HG03039 (cell line): ENCODE results near the gene TPK1.
"Not testable (repeated sequence)": the region's sequence is repeated elsewhere in the genome, so short reads cannot be mapped to it uniquely, and the experiment has no call there.

ENCODE experiments used
- ATAC-seq: cut with Tn5 transposase; IDR thresholded peaks from one replicate; pipeline ENCODE4 v1.9.1; 2021; ENCODE audit warnings: mild to moderate bottlenecking, moderate library complexity; ENCODE audit not compliant: unreplicated experiment

Gene TPK1

GRCh38 chr7:144649120-144649519, 186.7 kb downstream of the TPK1 start:
- peak; percentile 72 for ATAC-seq

DNA sequence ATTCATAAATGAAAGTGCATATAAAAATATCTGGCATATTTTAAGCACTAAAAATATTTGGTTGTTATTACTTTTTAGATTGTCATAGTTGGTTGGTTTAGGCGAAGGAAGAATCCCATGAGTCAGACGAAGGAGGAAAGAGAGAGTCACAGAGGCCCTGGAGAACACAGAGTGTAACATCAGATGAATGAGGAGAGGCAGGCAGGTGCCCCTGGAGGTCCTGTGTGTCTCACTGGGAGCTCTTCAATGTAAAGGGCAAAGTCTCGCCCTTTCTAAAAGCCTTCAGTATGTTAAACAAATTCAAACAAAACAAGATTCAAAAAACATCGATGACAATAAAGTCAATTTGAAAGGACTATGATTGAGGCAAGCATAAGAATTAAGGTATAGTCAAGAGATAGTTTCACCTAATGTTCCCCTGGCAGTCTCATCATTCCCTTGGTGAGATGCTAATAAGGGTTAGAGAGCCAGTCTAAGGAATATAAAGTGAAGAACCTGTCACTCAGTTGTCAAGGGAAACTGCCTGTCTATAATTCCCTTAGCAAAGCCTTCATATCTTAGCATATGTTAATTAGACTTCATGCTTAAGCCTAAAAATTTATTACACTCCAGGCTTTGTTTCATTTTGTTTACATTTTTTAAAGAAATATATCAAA, 194.3 kb downstream of the TPK1 start:
- ATAC-seq, result no peak

DNA sequence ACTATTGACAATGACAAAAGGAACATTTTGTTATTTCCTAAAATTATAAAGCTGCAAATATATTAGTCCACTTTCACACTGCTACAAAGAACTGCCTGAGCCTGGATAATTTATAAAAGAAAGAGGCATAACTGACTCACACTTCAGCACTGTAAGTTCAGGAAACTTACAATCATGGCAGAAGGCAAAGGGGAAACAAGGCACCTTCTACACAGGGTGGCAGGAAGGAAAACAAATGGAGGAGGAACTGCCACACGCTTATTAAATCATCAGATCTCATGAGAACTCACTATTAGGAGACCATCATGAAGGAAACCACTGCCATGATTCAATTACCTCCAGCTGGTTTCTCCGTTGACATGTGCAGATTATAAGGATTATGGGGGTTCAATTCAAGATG, 203.1 kb downstream of the TPK1 start:
- ATAC-seq, result no peak

- no peak for ATAC-seq
These were observed 206.3 kb downstream of the TPK1 start for GRCh38 chr7:144629598-144629997.

DNA sequence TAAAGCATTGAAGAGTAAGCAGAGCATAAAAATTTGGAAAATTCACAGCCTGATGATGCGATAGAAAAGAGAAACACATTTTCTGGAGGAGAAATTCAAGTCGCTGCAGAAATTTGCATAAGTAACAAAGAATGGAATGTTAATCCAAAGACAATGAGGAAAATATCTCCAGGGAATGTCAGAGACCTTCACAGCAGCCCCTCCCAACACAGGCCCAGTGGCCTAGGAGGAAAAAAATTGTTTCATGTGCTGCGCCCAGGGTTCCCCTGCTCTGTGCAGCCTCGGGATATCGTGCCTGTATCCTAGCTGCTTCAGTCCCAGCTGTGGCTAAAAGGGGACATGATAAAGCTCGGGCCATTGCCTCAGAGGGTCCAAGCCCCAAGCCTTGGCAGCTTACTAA, 206.8 kb downstream of the TPK1 start:
- no peak for ATAC-seq

- ATAC-seq, result no peak
These were observed 207.7 kb downstream of the TPK1 start for GRCh38 chr7:144628176-144628575.

GRCh38 chr7:144622745-144623144, 213.1 kb downstream of the TPK1 start:
- ATAC-seq, result no peak

DNA sequence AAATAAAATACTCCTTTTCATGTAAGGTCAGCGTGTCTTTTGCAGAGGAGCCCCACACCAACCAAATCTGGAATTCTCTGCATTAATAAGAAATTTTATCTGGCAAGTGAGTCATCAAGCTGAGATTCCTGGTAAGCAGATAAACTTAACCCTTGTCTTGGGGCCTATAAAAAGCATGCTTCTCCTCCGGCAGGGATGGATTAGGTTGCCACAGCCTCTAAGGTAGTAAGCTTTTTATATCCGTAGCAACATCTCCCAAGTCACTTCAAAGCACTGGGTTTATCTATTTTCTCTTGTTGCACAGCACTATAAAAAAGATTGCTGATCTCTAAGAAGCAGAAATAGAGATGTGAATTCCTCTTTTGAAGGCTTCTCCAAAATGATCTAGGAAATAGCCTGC, 229.6 kb downstream of the TPK1 start:
- ATAC-seq, result no peak

DNA sequence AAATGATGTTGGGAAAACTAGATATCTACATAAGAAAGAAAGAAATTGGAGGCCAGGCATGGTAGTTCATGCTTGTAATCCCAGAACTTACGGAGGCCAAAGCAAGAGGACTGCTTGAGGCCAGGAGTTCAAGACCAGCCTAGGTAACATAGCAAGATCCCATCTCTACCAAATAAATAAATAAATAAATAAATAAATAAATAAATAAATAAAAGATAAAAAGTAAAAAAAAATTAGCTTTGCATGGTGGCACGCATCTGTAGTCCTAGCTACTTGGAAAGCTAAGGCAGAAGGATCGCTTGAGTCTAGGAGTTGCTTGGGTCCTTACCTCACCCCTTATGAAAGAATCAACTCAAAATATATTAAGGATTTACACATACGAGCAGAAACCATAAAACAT, 238.9 kb downstream of the TPK1 start:
- ATAC-seq, result no peak

DNA sequence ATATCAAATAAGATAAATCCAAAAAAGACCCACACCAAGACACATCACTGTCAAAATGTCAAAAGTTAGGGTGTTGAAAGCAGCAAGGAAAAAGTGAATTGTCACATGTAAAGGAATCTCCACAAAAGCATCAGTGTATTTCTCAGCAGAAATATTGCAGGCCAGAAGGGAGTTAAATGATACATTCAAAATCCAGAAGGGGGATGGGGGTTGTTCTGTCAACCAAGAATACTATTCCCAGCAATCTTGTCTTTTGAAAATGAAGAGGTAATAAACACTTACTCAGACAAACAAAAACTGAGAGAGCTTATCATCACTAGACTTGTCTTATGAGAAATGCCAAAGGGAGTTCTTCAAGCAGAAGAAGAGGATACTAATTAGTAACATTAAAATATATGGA, 241.3 kb downstream of the TPK1 start:
- ATAC-seq, result no peak

- ATAC-seq, result no peak
These were observed 247.2 kb downstream of the TPK1 start for GRCh38 chr7:144588559-144589051.

DNA sequence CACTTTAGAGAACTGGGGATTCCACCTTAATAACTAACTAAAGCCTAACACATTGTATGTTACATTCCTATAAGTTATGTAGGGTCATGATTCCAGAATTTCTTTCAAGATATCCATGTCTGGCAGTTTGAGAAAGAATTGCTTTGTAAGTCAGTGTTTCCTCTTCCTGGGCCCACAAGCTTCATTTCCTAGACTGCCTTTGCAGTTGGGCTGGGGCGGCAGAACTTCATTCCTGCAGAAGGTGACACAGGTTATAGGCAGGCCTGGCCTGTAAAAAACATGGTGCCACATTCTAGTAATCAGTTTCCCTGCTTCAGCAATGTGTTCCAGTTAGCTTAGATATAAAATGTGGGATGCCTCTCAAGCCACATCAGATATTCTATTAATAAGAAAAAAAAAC, 248.2 kb downstream of the TPK1 start:
- no peak for ATAC-seq

DNA sequence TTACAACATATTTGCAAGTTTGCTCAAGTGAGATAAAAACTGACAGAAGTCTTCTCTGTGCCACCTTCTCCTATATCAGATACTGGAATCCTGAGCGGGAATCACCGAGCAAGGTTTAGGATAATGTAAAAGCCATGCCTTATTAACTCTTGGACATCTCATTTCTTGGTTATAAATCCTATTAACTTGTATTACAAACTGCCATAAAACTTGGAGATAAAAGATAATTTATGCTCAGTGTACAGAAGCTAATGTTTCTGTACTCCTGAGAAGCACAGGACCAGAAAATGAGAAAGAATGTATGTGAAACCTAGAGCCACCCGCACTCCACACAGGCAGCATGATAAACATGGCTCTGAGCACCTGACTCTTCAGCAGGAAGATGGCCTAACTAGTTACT, 251.1 kb downstream of the TPK1 start:
- no peak for ATAC-seq

GRCh38 chr7:144579687-144580086, 256.2 kb downstream of the TPK1 start:
- ATAC-seq, result no peak

- ATAC-seq, result no peak
These were observed 260.4 kb downstream of the TPK1 start for GRCh38 chr7:144575456-144575855.

DNA sequence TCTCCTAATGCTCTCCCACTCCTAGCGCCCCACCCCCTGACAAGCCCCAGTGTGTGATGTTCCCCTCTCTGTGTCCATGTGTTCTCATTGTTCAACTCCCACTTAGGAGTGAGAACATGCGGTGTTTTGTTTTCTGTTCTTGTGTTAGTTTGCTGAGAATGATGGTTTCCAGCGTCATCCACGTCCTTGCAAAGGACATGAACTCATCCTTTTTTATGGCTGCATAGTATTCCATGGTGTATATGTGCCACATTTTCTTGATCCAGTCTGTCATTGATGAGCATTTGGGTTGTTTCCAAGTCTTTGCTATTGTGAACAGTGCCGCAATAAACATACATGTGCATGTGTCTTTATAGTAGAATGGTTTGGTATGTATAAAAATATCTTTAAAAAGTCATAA, 261.1 kb downstream of the TPK1 start:
- not testable (repeated sequence) for ATAC-seq

DNA sequence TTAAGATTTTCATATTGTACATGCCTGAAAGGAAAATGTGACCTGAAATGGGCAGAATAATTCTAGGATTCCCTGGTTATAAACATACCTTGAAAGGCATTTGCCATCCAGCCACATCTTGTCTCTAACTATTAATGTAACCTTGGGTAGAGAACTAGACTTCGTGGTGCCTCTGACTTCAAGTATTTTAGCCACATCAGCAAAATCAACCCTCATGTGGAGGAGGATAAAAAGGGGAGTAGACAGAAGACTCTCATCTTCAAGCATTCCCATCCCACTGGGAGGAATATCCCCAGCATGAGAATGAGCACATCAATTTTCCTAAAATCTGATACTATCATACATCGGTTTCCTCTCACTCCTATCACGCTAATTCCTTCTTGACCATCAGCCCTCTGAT, 267.6 kb downstream of the TPK1 start:
- no peak for ATAC-seq

DNA sequence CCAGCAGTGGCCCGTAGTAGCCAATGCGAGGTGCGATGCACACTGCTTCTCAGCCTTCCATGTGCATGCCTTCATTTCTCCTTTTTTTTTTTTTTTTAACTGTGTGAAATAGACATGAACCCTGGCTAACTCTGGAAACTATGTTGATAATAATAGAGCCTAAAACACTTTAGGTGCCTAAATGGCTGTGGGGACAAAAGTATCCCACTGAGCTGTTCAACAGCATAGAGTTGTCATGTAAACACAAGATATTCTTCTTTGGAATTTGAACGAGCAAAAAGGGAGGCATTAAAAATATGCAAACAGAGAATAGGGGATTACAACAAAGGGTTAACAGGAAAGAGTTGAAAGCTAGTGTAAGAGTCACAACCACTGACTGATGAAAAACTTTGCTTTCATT, 270.3 kb downstream of the TPK1 start:
- no peak for ATAC-seq

DNA sequence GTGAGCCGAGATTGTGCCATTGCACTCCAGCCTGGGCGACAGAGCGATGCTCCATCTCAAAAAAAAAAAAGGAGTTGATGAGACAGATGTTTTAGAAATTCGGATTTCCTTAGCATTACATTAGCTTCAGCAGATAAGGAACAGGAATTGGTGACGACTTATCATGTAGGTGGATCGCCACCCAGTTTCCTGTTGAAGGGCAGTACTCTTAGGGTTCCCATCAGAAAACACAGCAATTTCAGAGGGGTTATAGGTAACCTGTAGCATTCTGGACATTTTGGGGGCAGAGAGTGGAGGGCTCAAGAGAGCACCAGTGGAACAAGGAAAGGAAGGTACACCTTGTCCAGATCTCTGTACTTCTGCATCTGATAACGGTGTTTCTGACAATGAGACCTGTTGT, 286.0 kb downstream of the TPK1 start:
- ATAC-seq, result no peak

DNA sequence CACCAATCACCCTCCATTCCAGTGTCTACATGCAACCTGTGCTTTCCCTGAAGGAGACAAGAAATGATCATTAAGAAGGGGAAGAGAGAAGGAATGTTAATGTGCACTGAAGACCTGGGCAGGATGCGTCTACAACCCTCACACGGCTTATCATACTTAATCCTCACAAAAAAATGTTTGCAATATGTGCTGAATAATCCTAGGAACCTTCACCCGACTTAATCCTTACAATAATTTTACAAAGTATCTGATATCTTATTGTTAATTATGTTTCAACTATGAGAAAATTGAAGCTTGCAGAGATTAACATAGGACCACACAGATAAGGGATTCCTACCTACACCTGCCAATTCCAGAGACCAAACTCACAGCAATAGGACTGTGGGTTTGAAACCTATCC, 287.3 kb downstream of the TPK1 start:
- no peak for ATAC-seq

DNA sequence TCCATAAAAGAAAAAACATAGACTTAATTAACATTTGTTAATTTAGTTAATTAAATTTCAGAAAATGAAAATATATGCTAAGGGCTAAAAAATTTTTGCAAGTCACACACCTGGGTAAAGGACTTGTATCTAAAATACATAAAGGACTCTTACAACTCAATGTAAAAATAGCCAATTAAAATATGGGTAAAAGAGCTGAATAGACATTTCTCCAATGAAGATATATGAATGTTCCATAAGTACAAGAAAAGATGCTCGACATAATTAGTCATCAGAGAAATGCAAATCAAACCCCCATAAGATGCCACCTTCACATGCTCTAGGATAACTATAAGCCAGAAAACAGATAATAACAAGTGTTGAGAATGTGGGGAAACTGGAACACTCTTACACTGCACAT, 288.0 kb downstream of the TPK1 start:
- no peak for ATAC-seq

- ATAC-seq, result no peak
These were observed 289.1 kb downstream of the TPK1 start for GRCh38 chr7:144546782-144547181.

- no peak for ATAC-seq
These were observed 290.5 kb downstream of the TPK1 start for GRCh38 chr7:144545330-144545729.
